Measurements from ENCODE around the gene ACACB. TPM values are rescaled to one million over a fixed set of nuclear protein-coding genes. Genes with fewer than 3 reads are reported as not detected.
"Not testable (repeated sequence)": the region's sequence is repeated elsewhere in the genome, so short reads cannot be mapped to it uniquely, and the experiment has no call there.

The ACACB gene
- total RNA-seq, 1 donor from 2014 or later: 1.7 TPM

- not testable (repeated sequence) for DNase-seq (ENCODE audit: low read depth in 2 of 2)
These were observed 56.4 kb downstream of the ACACB start for GRCh38 chr12:109172787-109173186.

GRCh38 chr12:109173443-109174240 is 57.3 kb downstream of the ACACB start:
- DNase-seq (ENCODE audit: low read depth in 2 of 2): no peak

GRCh38 chr12:109174468-109174867 is 58.1 kb downstream of the ACACB start:
- DNase-seq (ENCODE audit: low read depth in 2 of 2): no peak

GRCh38 chr12:109178532-109178931 is 62.1 kb downstream of the ACACB start:
- DNase-seq (ENCODE audit: low read depth in 2 of 2): no peak

- no peak for DNase-seq (ENCODE audit: low read depth in 2 of 2)
These were observed 63.5 kb downstream of the ACACB start for GRCh38 chr12:109179927-109180326.

- no peak for DNase-seq (ENCODE audit: low read depth in 2 of 2)
These were observed 65.9 kb downstream of the ACACB start for GRCh38 chr12:109182041-109182839.

- no peak for DNase-seq (ENCODE audit: low read depth in 2 of 2)
These were observed 69.1 kb downstream of the ACACB start for GRCh38 chr12:109185441-109185840.

- DNase-seq (ENCODE audit: low read depth in 2 of 2): no peak
These were observed 70.7 kb downstream of the ACACB start for GRCh38 chr12:109186993-109187653.

- DNase-seq (ENCODE audit: low read depth in 2 of 2): no peak
These were observed 71.8 kb downstream of the ACACB start for GRCh38 chr12:109188108-109188712.

- DNase-seq (ENCODE audit: low read depth in 2 of 2): no peak
These were observed 72.9 kb downstream of the ACACB start for GRCh38 chr12:109189291-109189690.

GRCh38 chr12:109191621-109192250 is 75.3 kb downstream of the ACACB start:
- DNase-seq (ENCODE audit: low read depth in 2 of 2): no peak

- DNase-seq (ENCODE audit: low read depth in 2 of 2): no peak
These were observed 76.0 kb downstream of the ACACB start for GRCh38 chr12:109192358-109192757.

GRCh38 chr12:109193896-109194295 is 77.5 kb downstream of the ACACB start:
- DNase-seq (ENCODE audit: low read depth in 2 of 2): no peak

GRCh38 chr12:109196332-109196731 is 79.9 kb downstream of the ACACB start:
- DNase-seq (ENCODE audit: low read depth in 2 of 2): no peak

GRCh38 chr12:109197327-109197726 is 80.9 kb downstream of the ACACB start:
- no peak for DNase-seq (ENCODE audit: low read depth in 2 of 2)

GRCh38 chr12:109199324-109199723 is 82.9 kb downstream of the ACACB start:
- no peak for DNase-seq (ENCODE audit: low read depth in 2 of 2)

- no peak for DNase-seq (ENCODE audit: low read depth in 2 of 2)
These were observed 84.6 kb downstream of the ACACB start for GRCh38 chr12:109200825-109201495.

GRCh38 chr12:109201496-109201885 is 85.1 kb downstream of the ACACB start:
- no peak for DNase-seq (ENCODE audit: low read depth in 2 of 2)

- no peak for DNase-seq (ENCODE audit: low read depth in 2 of 2)
These were observed 86.4 kb downstream of the ACACB start for GRCh38 chr12:109202770-109203169.

- no peak for DNase-seq (ENCODE audit: low read depth in 2 of 2)
These were observed 87.1 kb downstream of the ACACB start for GRCh38 chr12:109203480-109203879.

GRCh38 chr12:109209082-109209481 is 92.7 kb downstream of the ACACB start:
- no peak for DNase-seq (ENCODE audit: low read depth in 2 of 2)
